ENCODE measurements around the gene TNFRSF19.
A peak's percentile ranks its signal among the peaks of the same experiment; 100 is the strongest.

TNFRSF19 gene

GRCh38 chr13:23615395-23616081, 45.3 kb downstream of the TNFRSF19 start:
- ATAC-seq: no peak
- TF ChIP-seq ZNF70 (CRISPR knock-in tag; IDR thresholded peaks at IDR 0.05) (no peak), CSRNP3 (CRISPR knock-in tag; IDR thresholded peaks at IDR 0.05) (no peak), ISL1 (CRISPR knock-in tag; IDR thresholded peaks at IDR 0.05) (no peak), ARNTL (CRISPR knock-in tag; IDR thresholded peaks at IDR 0.05; ENCODE audit: borderline replicate concordance, low read depth) (no peak), BACH2 (CRISPR knock-in tag; IDR thresholded peaks at IDR 0.05; ENCODE audit: borderline replicate concordance) (no peak), POU6F1 (CRISPR knock-in tag; IDR thresholded peaks at IDR 0.05; ENCODE audit: borderline replicate concordance, low read depth) (no peak), ZFP3 (CRISPR knock-in tag; IDR thresholded peaks at IDR 0.05) (no peak), TSHZ2 (CRISPR knock-in tag; IDR thresholded peaks at IDR 0.05) (no peak), RARB (CRISPR knock-in tag; IDR thresholded peaks at IDR 0.05) (no peak), TCF4 (CRISPR knock-in tag; IDR thresholded peaks at IDR 0.05; ENCODE audit: borderline replicate concordance) (no peak), ESRRG (CRISPR knock-in tag; IDR thresholded peaks at IDR 0.05) (no peak), CSDC2 (CRISPR knock-in tag; IDR thresholded peaks at IDR 0.05) (no peak)

- TF ChIP-seq CSDC2 (CRISPR knock-in tag; IDR thresholded peaks at IDR 0.05) (no peak), TSHZ2 (CRISPR knock-in tag; IDR thresholded peaks at IDR 0.05) (no peak), ZNF70 (CRISPR knock-in tag; IDR thresholded peaks at IDR 0.05) (no peak), ZNF565 (CRISPR knock-in tag; conservative IDR thresholded peaks at IDR 0.05; ENCODE audit: low read depth) (no peak), ESRRG (CRISPR knock-in tag; IDR thresholded peaks at IDR 0.05) (no peak), ZNF8 (CRISPR knock-in tag; IDR thresholded peaks at IDR 0.05) (no peak), CREB5 (CRISPR knock-in tag; IDR thresholded peaks at IDR 0.05; ENCODE audit: low read depth) (no peak), OSR1 (CRISPR knock-in tag; IDR thresholded peaks at IDR 0.05) (no peak), BACH2 (CRISPR knock-in tag; IDR thresholded peaks at IDR 0.05; ENCODE audit: borderline replicate concordance) (no peak), RARB (CRISPR knock-in tag; IDR thresholded peaks at IDR 0.05) (no peak), ZFP3 (CRISPR knock-in tag; IDR thresholded peaks at IDR 0.05) (no peak), ARNTL (CRISPR knock-in tag; IDR thresholded peaks at IDR 0.05; ENCODE audit: borderline replicate concordance, low read depth) (no peak), ISL1 (CRISPR knock-in tag; IDR thresholded peaks at IDR 0.05) (no peak)
- no peak for ATAC-seq
These were observed 46.0 kb downstream of the TNFRSF19 start for GRCh38 chr13:23616228-23616627.

GRCh38 chr13:23617551-23618024, 47.4 kb downstream of the TNFRSF19 start:
- TF ChIP-seq ZNF70 (CRISPR knock-in tag; IDR thresholded peaks at IDR 0.05): no peak
- TF ChIP-seq BACH2 (CRISPR knock-in tag; IDR thresholded peaks at IDR 0.05; ENCODE audit: borderline replicate concordance): no peak
- ATAC-seq: peak; percentile 11
